ENCODE results near the gene TMEM151B. TPM values are rescaled to one million over a fixed set of nuclear protein-coding genes. Genes with fewer than 3 reads are reported as not detected.
A peak's percentile ranks its signal among the peaks of the same experiment; 100 is the strongest.

Gene TMEM151B
- total and polyA plus RNA-seq, 2 of the 13 experiments (the other 11 are each of a cell fraction or from before 2014, with no cell fraction given), result not detected

DNA sequence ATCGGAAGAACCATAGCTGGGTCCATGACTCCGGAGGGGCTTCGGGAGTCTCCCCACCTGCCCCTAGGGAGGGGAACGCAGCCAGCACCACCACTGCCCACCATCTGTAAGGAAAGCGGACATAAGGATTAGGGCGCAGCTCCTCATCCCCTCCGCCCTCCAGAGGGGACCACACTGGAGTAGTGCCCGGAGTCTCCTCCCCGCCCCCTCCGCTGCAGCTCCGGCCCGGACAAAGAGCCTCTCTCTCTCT, 13.6 kb upstream of the TMEM151B start (continued):
- TF ChIP-seq SP4 (CRISPR knock-in tag; IDR thresholded peaks at IDR 0.05) (peak; percentile 46; the same call in 1 of the 2 replicates), RFX5 (IDR thresholded peaks at IDR 0.05; ENCODE audit: low read depth, low read length) (no peak), SOX13 (IDR thresholded peaks at IDR 0.05) (no peak), SOX13 (CRISPR knock-in tag; conservative IDR thresholded peaks at IDR 0.05 in 1 of 2, IDR thresholded peaks at IDR 0.05 in 1 of 2) (0 out of 4 replicates have a peak, but pooled peaks of 1 of the 2 experiments have one; percentile 57), SIN3A (IDR thresholded peaks at IDR 0.05; ENCODE audit: borderline replicate concordance, low read depth, low read length) (no peak), NFKB2 (CRISPR knock-in tag; IDR thresholded peaks at IDR 0.05; ENCODE audit: borderline replicate concordance) (0 out of 2 replicates have a peak, but pooled peaks have one; percentile 87), ETV5 (CRISPR knock-in tag; IDR thresholded peaks at IDR 0.05; ENCODE audit: borderline replicate concordance) (peak; percentile 71; the same call in 1 of the 2 replicates), POGZ (CRISPR knock-in tag; IDR thresholded peaks at IDR 0.05) (no peak), THAP11 (CRISPR knock-in tag; IDR thresholded peaks at IDR 0.05) (peak; percentile 28; the same call in 1 of the 2 replicates), ZNF766 (CRISPR knock-in tag; IDR thresholded peaks at IDR 0.05; ENCODE audit: borderline replicate concordance) (peak; percentile 70; the same call in 1 of the 2 replicates), ZMYM3 (CRISPR knock-in tag; IDR thresholded peaks at IDR 0.05) (no peak), ZNF292 (CRISPR knock-in tag; IDR thresholded peaks at IDR 0.05; ENCODE audit: borderline replicate concordance, low read depth) (no peak), RBM39 (IDR thresholded peaks at IDR 0.05; ENCODE audit: low read depth, low read length, poor library complexity, severe bottlenecking) (peak; percentile 86), RFXAP (CRISPR knock-in tag; IDR thresholded peaks at IDR 0.05; ENCODE audit: borderline replicate concordance) (peak; percentile 79; the same call in 1 of the 2 replicates), LCORL (IDR thresholded peaks at IDR 0.05) (no peak), LCORL (CRISPR knock-in tag; IDR thresholded peaks at IDR 0.05) (peak; percentile 80)
- TF ChIP-seq, protein P1, sequence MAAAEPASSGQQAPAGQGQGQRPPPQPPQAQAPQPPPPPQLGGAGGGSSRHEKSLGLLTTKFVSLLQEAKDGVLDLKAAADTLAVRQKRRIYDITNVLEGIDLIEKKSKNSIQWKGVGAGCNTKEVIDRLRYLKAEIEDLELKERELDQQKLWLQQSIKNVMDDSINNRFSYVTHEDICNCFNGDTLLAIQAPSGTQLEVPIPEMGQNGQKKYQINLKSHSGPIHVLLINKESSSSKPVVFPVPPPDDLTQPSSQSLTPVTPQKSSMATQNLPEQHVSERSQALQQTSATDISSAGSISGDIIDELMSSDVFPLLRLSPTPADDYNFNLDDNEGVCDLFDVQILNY (CRISPR knock-in tag; conservative IDR thresholded peaks at IDR 0.05), result no peak
- TF ChIP-seq, protein P2, sequence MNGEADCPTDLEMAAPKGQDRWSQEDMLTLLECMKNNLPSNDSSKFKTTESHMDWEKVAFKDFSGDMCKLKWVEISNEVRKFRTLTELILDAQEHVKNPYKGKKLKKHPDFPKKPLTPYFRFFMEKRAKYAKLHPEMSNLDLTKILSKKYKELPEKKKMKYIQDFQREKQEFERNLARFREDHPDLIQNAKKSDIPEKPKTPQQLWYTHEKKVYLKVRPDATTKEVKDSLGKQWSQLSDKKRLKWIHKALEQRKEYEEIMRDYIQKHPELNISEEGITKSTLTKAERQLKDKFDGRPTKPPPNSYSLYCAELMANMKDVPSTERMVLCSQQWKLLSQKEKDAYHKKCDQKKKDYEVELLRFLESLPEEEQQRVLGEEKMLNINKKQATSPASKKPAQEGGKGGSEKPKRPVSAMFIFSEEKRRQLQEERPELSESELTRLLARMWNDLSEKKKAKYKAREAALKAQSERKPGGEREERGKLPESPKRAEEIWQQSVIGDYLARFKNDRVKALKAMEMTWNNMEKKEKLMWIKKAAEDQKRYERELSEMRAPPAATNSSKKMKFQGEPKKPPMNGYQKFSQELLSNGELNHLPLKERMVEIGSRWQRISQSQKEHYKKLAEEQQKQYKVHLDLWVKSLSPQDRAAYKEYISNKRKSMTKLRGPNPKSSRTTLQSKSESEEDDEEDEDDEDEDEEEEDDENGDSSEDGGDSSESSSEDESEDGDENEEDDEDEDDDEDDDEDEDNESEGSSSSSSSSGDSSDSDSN (CRISPR knock-in tag; IDR thresholded peaks at IDR 0.05), result no peak
- TF ChIP-seq, protein P3, sequence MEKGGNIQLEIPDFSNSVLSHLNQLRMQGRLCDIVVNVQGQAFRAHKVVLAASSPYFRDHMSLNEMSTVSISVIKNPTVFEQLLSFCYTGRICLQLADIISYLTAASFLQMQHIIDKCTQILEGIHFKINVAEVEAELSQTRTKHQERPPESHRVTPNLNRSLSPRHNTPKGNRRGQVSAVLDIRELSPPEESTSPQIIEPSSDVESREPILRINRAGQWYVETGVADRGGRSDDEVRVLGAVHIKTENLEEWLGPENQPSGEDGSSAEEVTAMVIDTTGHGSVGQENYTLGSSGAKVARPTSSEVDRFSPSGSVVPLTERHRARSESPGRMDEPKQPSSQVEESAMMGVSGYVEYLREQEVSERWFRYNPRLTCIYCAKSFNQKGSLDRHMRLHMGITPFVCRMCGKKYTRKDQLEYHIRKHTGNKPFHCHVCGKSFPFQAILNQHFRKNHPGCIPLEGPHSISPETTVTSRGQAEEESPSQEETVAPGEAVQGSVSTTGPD (CRISPR knock-in tag; IDR thresholded peaks at IDR 0.05), result peak; percentile 65; the same call in 1 of the 2 replicates
- TF ChIP-seq, protein P4, sequence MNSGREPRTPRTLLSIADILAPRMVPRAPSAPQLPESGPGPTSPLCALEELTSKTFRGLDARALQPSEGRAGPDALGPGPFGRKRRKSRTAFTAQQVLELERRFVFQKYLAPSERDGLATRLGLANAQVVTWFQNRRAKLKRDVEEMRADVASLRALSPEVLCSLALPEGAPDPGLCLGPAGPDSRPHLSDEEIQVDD (CRISPR knock-in tag; IDR thresholded peaks at IDR 0.05; ENCODE audit: borderline replicate concordance), result no peak
- TF ChIP-seq, protein P5, sequence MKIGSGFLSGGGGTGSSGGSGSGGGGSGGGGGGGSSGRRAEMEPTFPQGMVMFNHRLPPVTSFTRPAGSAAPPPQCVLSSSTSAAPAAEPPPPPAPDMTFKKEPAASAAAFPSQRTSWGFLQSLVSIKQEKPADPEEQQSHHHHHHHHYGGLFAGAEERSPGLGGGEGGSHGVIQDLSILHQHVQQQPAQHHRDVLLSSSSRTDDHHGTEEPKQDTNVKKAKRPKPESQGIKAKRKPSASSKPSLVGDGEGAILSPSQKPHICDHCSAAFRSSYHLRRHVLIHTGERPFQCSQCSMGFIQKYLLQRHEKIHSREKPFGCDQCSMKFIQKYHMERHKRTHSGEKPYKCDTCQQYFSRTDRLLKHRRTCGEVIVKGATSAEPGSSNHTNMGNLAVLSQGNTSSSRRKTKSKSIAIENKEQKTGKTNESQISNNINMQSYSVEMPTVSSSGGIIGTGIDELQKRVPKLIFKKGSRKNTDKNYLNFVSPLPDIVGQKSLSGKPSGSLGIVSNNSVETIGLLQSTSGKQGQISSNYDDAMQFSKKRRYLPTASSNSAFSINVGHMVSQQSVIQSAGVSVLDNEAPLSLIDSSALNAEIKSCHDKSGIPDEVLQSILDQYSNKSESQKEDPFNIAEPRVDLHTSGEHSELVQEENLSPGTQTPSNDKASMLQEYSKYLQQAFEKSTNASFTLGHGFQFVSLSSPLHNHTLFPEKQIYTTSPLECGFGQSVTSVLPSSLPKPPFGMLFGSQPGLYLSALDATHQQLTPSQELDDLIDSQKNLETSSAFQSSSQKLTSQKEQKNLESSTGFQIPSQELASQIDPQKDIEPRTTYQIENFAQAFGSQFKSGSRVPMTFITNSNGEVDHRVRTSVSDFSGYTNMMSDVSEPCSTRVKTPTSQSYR (CRISPR knock-in tag; IDR thresholded peaks at IDR 0.05; ENCODE audit: borderline replicate concordance), result no peak
- TF ChIP-seq, protein P6, sequence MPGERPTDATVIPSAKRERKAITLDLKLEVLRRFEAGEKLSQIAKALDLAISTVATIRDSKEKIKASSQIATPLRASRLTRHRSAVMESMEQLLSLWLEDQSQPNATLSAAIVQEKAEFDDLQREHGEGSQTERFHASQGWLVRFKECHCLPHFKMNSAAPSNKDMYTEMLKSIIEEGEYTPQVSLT (CRISPR knock-in tag; IDR thresholded peaks at IDR 0.05; ENCODE audit: borderline replicate concordance, low read depth), result no peak

All from HepG2 (cell line).